ENCODE data around the gene GGN. TPM values are rescaled to one million over a fixed set of nuclear protein-coding genes. Genes with fewer than 3 reads are reported as not detected.

GGN gene
- total RNA-seq, 1 donor from 2014 or later, result 0.40 TPM

DNA sequence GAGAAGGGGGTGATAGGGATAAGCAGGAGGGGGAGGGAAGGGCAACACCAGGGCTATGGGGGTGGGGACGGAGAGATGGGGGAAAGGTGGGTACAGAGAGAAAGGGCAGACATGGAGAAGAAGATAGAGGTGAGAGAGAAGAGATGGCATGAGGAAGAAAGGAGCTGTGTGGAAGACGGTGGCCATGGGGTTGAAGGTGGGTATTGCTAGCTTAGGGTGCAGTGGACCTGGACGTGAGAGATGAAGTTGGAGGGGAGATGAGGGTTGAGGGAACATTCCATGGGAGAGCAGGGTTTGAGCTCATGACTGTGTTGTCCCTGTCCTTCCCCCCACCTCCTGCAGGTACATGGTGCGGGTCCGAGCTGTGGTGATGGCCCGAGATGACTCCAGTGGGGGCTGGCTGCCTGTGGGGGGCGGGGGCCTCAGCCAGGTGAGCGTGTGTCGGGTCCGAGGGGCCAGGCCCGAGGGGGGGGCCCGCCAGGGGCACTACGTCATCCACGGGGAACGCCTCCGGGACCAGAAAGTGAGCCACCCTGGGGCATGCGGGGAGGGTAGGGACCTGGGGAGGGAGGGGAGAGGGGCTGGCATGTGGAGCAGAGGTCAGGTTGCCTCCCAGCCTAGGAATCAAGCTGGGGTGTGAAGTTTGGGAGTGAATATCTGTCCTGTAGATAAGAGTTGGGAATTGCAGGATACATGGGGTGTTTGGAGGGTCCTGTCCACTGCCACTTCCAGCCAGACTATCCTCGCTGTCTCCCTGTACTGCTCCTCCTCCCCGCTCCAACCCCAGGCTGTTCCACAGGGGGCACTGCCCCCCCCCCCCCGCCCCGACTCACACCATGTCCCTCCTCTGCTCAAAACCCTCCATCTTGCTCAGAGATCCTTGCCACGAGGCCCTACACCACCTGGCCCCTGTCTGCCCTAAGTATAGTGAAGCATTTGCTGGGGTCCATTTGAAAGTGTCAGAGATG lies 2.4 kb upstream of the GGN start:
- intact Hi-C loops (cut with DNase I), result no loop called here
- no peak for DNase-seq (ENCODE audit: low spot score)

DNA sequence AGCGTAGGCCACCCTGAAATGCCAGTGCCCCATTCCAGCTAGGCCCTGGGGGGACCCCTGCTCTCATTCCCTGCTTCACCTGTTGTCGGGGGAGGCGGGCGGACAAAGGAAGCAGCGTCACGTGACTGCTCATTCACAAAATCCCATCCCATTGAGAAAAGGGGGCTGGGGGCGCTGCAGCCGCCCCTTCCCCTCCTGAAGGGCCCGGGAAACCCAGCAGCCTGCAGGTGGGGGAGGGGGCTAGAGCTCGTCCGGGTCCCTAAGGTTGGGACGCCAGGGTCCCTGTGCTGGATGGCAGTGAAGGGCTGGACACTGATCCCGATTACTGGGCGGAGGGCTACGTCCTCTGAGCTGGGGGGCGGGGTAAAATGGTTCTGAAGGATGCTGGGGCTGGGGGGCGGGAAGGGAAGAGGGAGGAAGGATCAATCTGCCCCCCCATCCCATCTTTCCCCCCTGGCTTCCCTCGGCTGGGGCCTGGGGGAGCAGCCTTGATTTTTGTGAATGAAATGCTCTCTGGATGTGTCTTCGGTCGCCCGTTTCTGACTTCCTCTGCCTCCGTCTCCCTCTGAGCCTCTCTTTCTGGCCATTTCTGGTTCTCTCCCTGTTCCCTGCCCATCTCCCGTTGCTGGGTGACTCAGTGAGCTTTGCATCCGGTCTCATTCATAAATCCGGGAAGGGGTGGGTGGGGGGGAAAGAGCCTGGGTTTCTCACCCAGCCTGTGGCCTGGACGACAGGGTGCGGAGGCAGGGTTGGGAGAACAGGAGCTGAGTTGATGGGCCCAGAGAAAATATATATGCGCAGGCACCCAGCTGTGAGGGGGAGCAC lies 1.5 kb upstream of the GGN start:
- DNase-seq (ENCODE audit: low spot score), result no peak
- intact Hi-C loops (cut with DNase I), result no loop called here

- DNase-seq (ENCODE audit: low spot score), result no peak
- intact Hi-C loops (cut with DNase I), result no loop called here
Measured at GRCh38 chr19:38388349-38389100, 691 bp upstream of the GGN start, which contains the start of gene SPRED3. Gene SPRED3, plus strand, starts transcription at chr19:38388697. Its CDS starts 1,606 bp downstream, at chr19:38390303.

DNA sequence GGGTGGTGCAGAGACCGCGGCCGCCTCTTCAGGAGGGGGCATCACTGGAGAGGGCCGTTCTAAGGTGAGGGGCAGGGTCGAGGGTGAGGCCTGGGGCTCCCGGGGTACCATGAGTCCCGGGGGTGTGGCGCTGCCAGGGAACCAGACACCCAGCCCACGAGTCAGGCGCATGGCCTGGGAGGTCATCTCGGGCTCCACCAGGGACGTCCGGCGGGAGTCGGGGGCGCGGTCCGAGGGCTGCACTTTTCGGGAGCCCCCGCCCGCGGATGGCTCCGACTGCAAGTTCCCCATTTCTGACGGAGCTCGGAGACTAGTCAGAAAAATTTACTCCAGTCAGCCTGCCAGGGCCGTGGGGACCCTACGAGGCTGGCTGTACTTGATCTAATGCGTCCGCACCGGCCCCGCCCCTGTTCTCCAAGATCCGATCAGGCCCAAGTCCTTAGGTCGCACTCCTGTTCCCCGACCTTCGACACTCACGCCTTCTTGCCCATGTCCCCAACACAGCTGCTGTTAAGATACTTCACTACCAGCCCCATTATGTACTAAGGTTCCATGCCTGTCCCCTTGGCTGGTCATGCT lies 774 bp downstream of the GGN start:
- intact Hi-C loops (cut with DNase I), result no loop called here
- no peak for DNase-seq (ENCODE audit: low spot score)

GRCh38 chr19:38386300-38386970 lies 1.4 kb downstream of the GGN start:
- no peak for DNase-seq (ENCODE audit: low spot score)
- intact Hi-C loops (cut with DNase I), result no loop called here

DNA sequence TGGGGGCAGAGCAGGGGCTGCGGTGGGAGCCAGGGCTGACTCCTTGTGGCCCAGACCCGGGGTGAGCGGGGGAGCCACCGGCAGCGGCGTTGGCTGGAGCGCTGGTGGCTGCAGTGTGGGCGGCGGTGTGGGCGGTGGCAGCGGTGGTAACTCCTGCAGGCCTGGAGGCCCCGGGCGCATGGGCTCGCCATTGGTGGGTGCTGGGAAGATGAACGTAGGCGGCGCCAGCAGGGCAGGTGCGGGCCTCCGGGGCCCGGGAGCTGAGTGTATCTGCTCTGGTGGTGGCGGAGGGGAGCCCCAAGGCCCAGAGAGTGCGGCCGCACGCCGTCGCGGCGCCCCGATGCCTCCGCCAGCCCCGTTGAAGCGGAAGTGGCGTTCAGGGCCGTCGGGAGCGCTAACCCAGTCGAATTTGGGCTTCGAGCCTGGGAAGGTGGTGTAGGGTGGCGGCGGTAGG lies 2.0 kb downstream of the GGN start:
- intact Hi-C loops (cut with DNase I), result no loop called here
- DNase-seq (ENCODE audit: low spot score), result no peak

DNA sequence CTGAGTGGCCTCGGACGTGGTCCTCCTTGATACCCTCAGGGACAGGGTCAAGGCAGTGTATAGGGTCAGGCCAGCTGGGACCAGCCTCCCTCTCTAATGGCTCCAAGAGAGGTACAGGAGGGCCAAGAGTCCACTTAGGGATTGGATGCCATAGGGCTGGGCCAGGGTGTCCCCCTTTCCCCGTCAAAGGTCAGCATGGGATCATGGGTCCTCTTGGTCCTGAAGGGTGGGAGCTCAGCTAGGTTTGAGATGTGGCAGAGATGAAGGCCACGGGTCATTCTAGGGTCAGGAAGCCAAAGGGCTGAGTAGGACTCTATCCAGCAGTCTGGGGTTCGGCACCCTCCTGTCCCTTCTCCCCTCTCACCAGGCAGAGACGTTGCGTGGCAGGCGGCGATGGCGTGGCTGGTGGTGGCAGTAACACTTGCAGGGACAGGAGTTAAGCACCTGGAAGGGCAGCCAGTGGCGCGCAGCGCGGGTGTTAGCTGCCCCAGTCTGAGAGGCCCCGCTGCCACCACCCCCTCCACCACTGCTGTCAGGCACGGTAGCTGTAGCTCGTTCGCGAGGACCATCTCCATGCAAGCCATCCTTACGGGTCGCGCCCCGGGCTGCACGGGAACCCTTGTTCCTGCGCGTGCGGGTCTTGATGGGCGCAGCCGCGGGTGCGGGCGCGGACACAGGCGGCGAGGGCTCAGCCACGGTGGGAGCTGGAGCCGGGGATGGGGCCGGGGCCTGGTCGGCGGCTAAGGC lies 2.6 kb downstream of the GGN start:
- no peak for DNase-seq (ENCODE audit: low spot score)
- intact Hi-C loops (cut with DNase I), result no loop called here

GRCh38 chr19:38384209-38385027 lies 3.4 kb downstream of the GGN start:
- DNase-seq (ENCODE audit: low spot score), result no peak
- intact Hi-C loops (cut with DNase I), result no loop called here

DNA sequence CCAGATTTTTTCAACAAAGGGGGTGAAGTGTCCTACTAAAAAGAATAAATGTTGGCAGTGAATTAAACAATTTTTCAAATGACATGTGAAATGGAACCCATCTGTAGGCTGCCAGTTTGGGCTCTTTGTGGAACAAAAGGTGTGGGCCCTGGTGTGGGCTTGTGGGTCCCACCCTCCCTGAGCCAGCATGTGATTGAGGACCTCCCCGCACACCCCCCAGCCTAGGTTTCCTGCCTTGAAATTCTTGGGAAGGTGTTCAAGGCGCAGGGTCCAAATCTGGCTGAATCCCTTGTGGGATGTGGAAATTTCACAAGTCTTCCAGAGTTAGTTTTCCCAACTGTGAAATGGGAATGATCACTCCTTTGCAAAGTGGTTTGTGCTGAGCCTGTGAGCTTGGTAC lies 4.1 kb downstream of the GGN start:
- intact Hi-C loops (cut with DNase I), result no loop called here
- DNase-seq (ENCODE audit: low spot score), result no peak

- intact Hi-C loops (cut with DNase I), result no loop called here
- DNase-seq (ENCODE audit: low spot score), result no peak
Measured at GRCh38 chr19:38383184-38383583, 4.7 kb downstream of the GGN start.

- DNase-seq (ENCODE audit: low spot score), result no peak
- intact Hi-C loops (cut with DNase I), result no loop called here
Measured at GRCh38 chr19:38381138-38381537, 6.7 kb downstream of the GGN start.

GRCh38 chr19:38378866-38379265 lies 9.0 kb downstream of the GGN start:
- DNase-seq (ENCODE audit: low spot score), result no peak
- intact Hi-C loops (cut with DNase I), result no loop called here

GRCh38 chr19:38377052-38377451 lies 10.8 kb downstream of the GGN start:
- intact Hi-C loops (cut with DNase I), result no loop called here
- DNase-seq (ENCODE audit: low spot score), result no peak

DNA sequence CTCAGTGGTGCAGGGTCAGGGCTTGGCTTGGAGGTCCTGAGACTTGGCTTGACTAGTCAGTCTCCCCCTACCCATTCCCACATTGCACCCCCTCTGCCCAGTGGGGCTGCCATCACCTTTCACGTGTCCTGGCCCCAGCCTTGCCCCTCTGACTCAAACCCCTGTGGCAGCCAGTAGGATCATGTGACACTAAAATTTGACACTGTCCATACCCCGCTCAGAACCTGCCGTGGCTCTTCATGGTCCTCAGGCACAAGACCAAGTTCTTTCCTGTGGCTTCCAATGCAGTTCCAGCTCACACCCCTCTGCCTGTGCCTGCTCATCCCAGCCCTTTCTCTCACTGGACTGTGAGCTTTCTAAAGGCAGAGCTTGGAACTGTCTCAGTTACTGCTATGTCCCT lies 11.3 kb downstream of the GGN start:
- intact Hi-C loops (cut with DNase I), result no loop called here
- no peak for DNase-seq (ENCODE audit: low spot score)

- DNase-seq (ENCODE audit: low spot score), result no peak
- intact Hi-C loops (cut with DNase I), result loop anchor here (2.0 kb wide), 1 partner anchor 27 kb away; the partner anchor contains the start of gene FAM98C
Measured at GRCh38 chr19:38375748-38376147, 12.1 kb downstream of the GGN start.

- intact Hi-C loops (cut with DNase I), result loop anchor here (2.0 kb wide), 1 partner anchor 28 kb away; the partner anchor contains the start of gene FAM98C
- DNase-seq (ENCODE audit: low spot score), result no peak
Measured at GRCh38 chr19:38375098-38375493, 12.7 kb downstream of the GGN start.

Measured in cardiac septum (tissue), 1 donor.